Upper lobe of right lung (tissue), 1 donor: ENCODE measurements around the gene M6PR. TPM values are rescaled to one million over a fixed set of nuclear protein-coding genes. Genes with fewer than 3 reads are reported as not detected.

Experiments
- ATAC-seq: fragments of 200-7000 bp; cut with Tn5 transposase; one replicate; pipeline ENCODE4 v1.9.1; 2020; ENCODE audit warnings: mild to moderate bottlenecking, moderate library complexity
- DNase-seq: peaks from one replicate; pipeline ENCODE4 v3.0.0-alpha.2; 2020
- H3K27ac ChIP-seq: fragments of 200-600 bp; one replicate; pipeline ENCODE4 v1.8.0; 2022
- H3K27me3 ChIP-seq: fragments of 200-600 bp; one replicate; pipeline ENCODE4 v1.8.0; 2022; ENCODE audit warnings: mild to moderate bottlenecking
- H3K36me3 ChIP-seq: fragments of 200-600 bp; one replicate; pipeline ENCODE4 v1.8.0; 2022
- H3K4me1 ChIP-seq: fragments of 200-600 bp; one replicate; pipeline ENCODE4 v1.8.0; 2022
- H3K4me3 ChIP-seq: fragments of 200-600 bp; one replicate; pipeline ENCODE4 v1.8.0; 2022; ENCODE audit warnings: mild to moderate bottlenecking
- H3K9me3 ChIP-seq: fragments of 200-600 bp; one replicate; pipeline ENCODE4 v1.8.0; 2022
- intact Hi-C: fragments of 100-400 bp; cut with DNase I; formaldehyde crosslinking; loops from one replicate; pipeline ENCODE4 v1.11.0; 2022
- total RNA-seq: library from RNA; stranded (reverse); fragmentation: NEBNext Ultra II Directional; extraction: Animal tissue kit (Norgen Biotek cat#: 25700); gene quantifications from one replicate; pipeline ENCODE4 v1.2.1, GENCODE V29; 2021
- TF ChIP-seq, protein P1 (sequence below): fragments of 200-600 bp; IDR thresholded peaks from one replicate; pipeline ENCODE4 v1.8.0; 2022; ENCODE audit warnings: antibody characterized with exemption
- donor health status: DM: no; HTN: yes; CAD: no; lungs with severe emphysema.

The M6PR gene
- total RNA-seq, 1 donor from 2014 or later: 176 TPM

DNA sequence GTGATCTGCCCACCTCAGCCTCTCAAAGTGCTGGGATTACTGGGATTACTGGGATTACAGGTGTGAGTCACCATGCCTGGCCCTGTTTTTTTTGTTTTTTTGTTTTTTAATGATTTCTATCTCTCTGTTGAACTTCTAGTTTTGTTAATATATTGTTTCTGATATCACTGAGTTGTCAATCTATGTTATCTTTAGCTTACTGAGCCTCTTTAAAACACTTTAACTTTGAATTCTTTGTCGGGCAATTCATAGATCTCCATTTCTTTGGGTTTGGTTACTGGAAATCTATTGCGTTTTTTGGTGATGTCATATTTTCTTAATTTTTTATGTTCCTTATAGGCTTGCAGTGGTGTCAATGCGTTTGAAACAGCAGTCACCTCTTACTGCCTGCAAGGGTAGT, 30.7 kb upstream of the M6PR start:
- DNase-seq: no peak
- TF ChIP-seq, protein P1, sequence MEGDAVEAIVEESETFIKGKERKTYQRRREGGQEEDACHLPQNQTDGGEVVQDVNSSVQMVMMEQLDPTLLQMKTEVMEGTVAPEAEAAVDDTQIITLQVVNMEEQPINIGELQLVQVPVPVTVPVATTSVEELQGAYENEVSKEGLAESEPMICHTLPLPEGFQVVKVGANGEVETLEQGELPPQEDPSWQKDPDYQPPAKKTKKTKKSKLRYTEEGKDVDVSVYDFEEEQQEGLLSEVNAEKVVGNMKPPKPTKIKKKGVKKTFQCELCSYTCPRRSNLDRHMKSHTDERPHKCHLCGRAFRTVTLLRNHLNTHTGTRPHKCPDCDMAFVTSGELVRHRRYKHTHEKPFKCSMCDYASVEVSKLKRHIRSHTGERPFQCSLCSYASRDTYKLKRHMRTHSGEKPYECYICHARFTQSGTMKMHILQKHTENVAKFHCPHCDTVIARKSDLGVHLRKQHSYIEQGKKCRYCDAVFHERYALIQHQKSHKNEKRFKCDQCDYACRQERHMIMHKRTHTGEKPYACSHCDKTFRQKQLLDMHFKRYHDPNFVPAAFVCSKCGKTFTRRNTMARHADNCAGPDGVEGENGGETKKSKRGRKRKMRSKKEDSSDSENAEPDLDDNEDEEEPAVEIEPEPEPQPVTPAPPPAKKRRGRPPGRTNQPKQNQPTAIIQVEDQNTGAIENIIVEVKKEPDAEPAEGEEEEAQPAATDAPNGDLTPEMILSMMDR: no peak
- intact Hi-C loops: no loop called here
- no peak overlapping the region for H3K4me3 ChIP-seq
- ATAC-seq: no peak
- no peaks in the 10 kb centered on the region for H3K27me3 ChIP-seq
- H3K27ac ChIP-seq: no peak overlapping the region
- H3K36me3 ChIP-seq: no peaks in the 10 kb centered on the region
- H3K9me3 ChIP-seq: peaks cover 8% of the 10 kb centered on the region
- no peaks in the 10 kb centered on the region for H3K4me1 ChIP-seq

DNA sequence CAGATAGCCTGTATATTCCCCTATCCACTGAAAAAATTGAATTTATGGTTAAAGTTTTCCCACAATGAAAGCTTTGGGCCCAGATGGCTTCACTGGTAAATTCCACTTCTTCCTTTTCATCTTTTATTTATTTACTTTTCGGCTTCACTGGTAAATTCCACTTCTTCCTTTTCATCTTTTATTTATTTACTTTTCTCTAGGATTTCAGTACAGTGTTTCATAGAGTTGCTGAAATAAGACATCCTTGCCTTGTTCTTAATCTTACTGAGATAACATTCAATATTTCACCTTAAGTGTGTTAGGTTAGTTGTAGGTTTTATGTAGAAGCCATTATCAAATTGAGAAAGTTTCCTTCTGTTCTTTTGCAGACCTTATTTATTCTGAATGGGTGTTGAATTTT, 21.0 kb upstream of the M6PR start:
- no peaks in the 10 kb centered on the region for H3K27me3 ChIP-seq
- no peaks in the 10 kb centered on the region for H3K9me3 ChIP-seq
- H3K4me3 ChIP-seq: no peak overlapping the region
- H3K27ac ChIP-seq: no peak overlapping the region
- TF ChIP-seq, protein P1: no peak
- no peak for DNase-seq
- no peaks in the 10 kb centered on the region for H3K4me1 ChIP-seq
- H3K36me3 ChIP-seq: no peaks in the 10 kb centered on the region
- intact Hi-C loops: no loop called here
- no peak for ATAC-seq

DNA sequence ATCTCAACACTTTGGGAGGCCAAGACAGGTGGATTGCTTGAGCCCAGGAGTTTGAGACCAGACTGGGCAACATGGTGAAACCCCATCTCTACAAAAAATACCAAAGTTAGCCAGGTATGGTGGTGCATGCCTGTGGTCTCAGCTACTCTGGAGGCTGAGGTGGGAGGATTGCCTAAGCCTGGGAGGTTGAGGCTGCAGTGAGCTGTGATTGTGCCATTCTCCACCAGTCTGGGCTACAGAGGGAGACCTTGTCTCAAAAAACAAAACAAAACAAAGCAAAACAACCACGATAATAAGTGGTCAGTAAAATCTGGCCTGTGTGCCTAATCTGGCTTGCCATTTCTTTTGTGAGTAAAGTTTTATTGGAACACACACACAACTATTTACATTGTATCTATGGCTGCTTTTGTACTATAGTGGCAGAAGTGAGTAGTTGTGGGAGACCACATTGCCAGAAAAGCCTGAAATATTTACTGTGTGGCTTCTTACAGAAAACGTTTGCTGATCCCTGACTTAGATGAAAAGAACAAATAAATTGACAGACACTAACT, 20.5 kb upstream of the M6PR start:
- H3K9me3 ChIP-seq: no peaks in the 10 kb centered on the region
- DNase-seq: no peak
- TF ChIP-seq, protein P1: no peak

DNA sequence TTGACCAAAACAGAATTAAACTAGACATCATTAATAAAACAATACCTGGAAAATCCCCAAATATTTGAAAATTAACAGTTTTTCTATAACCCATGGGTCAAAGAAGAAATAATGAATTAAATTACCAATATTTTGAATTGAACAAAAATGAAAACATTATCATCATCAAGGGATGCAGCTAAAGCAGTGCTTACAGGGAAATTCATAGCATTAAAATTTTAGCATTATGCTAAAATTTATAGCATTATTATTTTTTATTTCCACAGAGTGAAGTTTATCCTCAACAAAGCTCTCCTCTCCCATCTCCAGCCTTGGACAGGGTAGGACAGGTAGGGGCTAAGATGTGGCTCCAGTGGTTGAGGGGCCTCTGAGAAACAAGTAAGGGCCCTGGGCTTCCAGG, 19.3 kb upstream of the M6PR start:
- H3K9me3 ChIP-seq: no peaks in the 10 kb centered on the region
- intact Hi-C loops: no loop called here
- no peaks in the 10 kb centered on the region for H3K27me3 ChIP-seq
- no peak for DNase-seq
- no peak for ATAC-seq
- H3K27ac ChIP-seq: no peak overlapping the region
- H3K36me3 ChIP-seq: no peaks in the 10 kb centered on the region
- no peak overlapping the region for H3K4me3 ChIP-seq
- TF ChIP-seq, protein P1: no peak
- H3K4me1 ChIP-seq: no peaks in the 10 kb centered on the region

More for the DNA sequence above, 20.5 kb upstream of the M6PR start:
- no peak overlapping the region for H3K27ac ChIP-seq
- no peak for ATAC-seq
- no peaks in the 10 kb centered on the region for H3K36me3 ChIP-seq
- no peaks in the 10 kb centered on the region for H3K4me1 ChIP-seq
- intact Hi-C loops: no loop called here
- no peaks in the 10 kb centered on the region for H3K27me3 ChIP-seq
- H3K4me3 ChIP-seq: no peak overlapping the region

DNA sequence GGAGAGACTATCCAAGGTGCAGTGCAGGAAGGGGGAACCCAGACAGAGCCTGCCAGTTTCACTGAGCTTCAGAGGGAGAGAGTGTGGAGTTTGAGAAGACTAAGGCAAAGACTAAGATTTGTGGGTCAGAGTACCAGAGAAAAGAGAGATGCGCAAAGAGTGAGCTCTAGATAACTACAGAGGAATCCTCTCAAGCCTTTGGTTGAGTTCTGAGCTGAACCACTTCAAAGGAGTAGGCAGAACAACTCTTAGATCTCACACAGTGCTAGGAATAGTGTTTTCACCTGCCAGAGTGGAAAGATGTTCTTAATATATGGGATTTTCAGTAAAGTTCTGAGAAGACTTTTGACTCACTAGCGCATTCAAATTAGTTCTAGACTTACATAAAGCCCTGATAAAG, 10.7 kb upstream of the M6PR start:
- no peak for ATAC-seq
- no peaks in the 10 kb centered on the region for H3K27me3 ChIP-seq
- H3K36me3 ChIP-seq: no peaks in the 10 kb centered on the region
- TF ChIP-seq, protein P1: no peak
- no peak for DNase-seq
- intact Hi-C loops: no loop called here
- H3K4me1 ChIP-seq: no peaks in the 10 kb centered on the region
- no peaks in the 10 kb centered on the region for H3K9me3 ChIP-seq
- no peak overlapping the region for H3K27ac ChIP-seq
- no peak overlapping the region for H3K4me3 ChIP-seq

DNA sequence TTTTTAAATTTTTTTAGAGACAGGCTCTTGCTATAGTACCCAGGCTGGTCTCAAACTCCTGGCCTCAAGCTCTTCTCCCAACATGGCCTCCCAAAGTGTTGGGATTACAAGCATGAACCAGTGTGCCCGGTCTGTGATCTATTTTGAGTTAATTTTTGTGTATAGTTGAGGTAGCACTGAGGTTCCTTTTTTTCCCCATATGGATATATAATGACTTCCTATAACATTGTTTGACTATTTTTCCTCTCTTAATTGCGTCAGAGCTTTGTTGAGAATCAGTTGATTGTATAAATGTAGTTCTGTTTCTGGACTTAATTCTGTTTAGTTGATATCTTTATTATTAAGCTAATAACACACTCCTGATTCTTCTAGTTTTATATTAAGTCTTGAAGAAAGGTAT, 8.6 kb upstream of the M6PR start:
- Histone ChIP-seq H3K9me3 (no peaks in the 10 kb centered on the region), H3K4me3 (no peak overlapping the region), H3K36me3 (no peaks in the 10 kb centered on the region), H3K4me1 (no peaks in the 10 kb centered on the region), H3K27ac (no peak overlapping the region), H3K27me3 (no peaks in the 10 kb centered on the region)
- no peak for ATAC-seq
- TF ChIP-seq, protein P1: no peak
- DNase-seq: no peak
- intact Hi-C loops: loop anchor here (10.0 kb wide), 1 partner anchor 77 kb away; no protein-coding TSS in a partner anchor
